ENCODE measurements around the gene MYH6. TPM values are rescaled to one million over a fixed set of nuclear protein-coding genes. Genes with fewer than 3 reads are reported as not detected.

Gene MYH6
- polyA plus RNA-seq, 3 donors, result not detected

DNA sequence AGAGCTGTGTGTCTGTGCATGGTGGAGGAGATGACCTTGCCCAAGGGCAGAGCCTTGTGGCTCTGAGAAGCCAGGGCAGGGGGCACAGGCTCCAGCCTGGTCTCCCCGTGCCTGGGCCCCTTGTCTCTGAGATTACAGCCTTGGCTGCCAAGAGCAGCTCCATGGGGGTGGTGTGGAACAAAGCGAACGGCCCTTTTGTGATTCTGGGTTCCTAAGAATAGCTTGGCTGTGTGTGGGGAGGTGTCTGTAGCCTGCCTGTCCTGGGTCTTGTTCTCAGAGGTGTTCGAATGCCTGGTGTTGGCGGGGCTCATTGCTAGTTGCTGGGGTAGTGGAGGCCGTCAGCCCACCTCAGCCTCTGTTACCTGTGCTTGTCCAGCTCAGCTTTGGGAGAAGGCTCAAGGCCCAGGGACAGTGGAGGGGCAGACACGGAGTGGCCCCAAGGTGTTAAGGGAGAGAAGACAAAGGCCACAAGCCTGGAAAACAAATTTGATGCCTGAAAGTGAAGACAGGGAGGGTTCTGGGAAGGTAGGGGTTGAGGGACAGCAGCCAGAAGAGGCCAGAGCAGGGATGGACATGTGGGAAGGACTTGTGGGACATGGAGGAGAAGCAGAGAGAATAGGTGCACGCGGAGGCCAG is 34.8 kb upstream of the MYH6 start:
- DNase-seq, result no peak
- H3K27ac ChIP-seq (ENCODE audit: low read depth in 1 of 2, low read length in 2 of 2), result no peak overlapping the region
- Mint-ChIP-seq H3K4me1 (peaks cover 6% of the 10 kb centered on the region), H3K36me3 (no peaks in the 10 kb centered on the region), H3K9me3 (peaks cover 0 to 1% (median 0%) of the 10 kb centered on the region in 7 donors), H3K27me3 (ENCODE audit: low read depth in 3 of 3) (peaks cover 2 to 7% (median 7%) of the 10 kb centered on the region in 3 donors), H3K4me3 (no peak overlapping the region), H3K27ac (no peak overlapping the region)
- H4K20me1 ChIP-seq (ENCODE audit: insufficient read depth, low read length), result no peaks in the 10 kb centered on the region
- no peaks in the 10 kb centered on the region for H3K4me1 ChIP-seq (ENCODE audit: control insufficient read depth in 1 of 2, insufficient read depth in 2 of 2, low read length in 2 of 2)
- no peak overlapping the region for H3K9ac ChIP-seq (ENCODE audit: insufficient read depth, low read length, poor library complexity, severe bottlenecking)
- no peaks in the 10 kb centered on the region for H3K9me3 ChIP-seq (replicated peaks in 1 of 2; ENCODE audit: control insufficient read depth in 1 of 2, insufficient read depth in 1 of 2, low read length in 2 of 2)
- intact Hi-C loops (cut with micrococcal nuclease), result no loop called here
- no peaks in the 10 kb centered on the region for H3K27me3 ChIP-seq (ENCODE audit: control insufficient read depth in 2 of 2, insufficient read depth in 2 of 2, low read length in 2 of 2)
- H3K36me3 ChIP-seq (replicated peaks in 1 of 2; ENCODE audit: control insufficient read depth in 1 of 2, insufficient read depth in 2 of 2, low read length in 2 of 2), result no peaks in the 10 kb centered on the region
- WGBS (ENCODE audit: insufficient coverage), result 87% methylated on average over 9 of the region's 9 CpGs
- no peak overlapping the region for H3K4me2 ChIP-seq (replicated peaks; ENCODE audit: extremely low read depth, low read length, poor library complexity, severe bottlenecking)
- H2AFZ ChIP-seq (ENCODE audit: insufficient read depth, low read depth, low read length, poor library complexity, severe bottlenecking), result no peak overlapping the region
- TF ChIP-seq, protein P1, sequence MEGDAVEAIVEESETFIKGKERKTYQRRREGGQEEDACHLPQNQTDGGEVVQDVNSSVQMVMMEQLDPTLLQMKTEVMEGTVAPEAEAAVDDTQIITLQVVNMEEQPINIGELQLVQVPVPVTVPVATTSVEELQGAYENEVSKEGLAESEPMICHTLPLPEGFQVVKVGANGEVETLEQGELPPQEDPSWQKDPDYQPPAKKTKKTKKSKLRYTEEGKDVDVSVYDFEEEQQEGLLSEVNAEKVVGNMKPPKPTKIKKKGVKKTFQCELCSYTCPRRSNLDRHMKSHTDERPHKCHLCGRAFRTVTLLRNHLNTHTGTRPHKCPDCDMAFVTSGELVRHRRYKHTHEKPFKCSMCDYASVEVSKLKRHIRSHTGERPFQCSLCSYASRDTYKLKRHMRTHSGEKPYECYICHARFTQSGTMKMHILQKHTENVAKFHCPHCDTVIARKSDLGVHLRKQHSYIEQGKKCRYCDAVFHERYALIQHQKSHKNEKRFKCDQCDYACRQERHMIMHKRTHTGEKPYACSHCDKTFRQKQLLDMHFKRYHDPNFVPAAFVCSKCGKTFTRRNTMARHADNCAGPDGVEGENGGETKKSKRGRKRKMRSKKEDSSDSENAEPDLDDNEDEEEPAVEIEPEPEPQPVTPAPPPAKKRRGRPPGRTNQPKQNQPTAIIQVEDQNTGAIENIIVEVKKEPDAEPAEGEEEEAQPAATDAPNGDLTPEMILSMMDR (IDR thresholded peaks at IDR 0.05), result no peak
- H3K79me2 ChIP-seq (ENCODE audit: insufficient read depth, low read length), result no peaks in the 10 kb centered on the region
- no peak overlapping the region for H3K4me3 ChIP-seq (replicated peaks in 1 of 3; ENCODE audit: low read depth in 2 of 3, low read length in 3 of 3)

GRCh38 chr14:23441076-23441475 is 33.0 kb upstream of the MYH6 start:
- H3K4me3 Mint-ChIP-seq, result no peak overlapping the region
- Histone ChIP-seq H3K4me1 (ENCODE audit: control insufficient read depth in 1 of 2, insufficient read depth in 2 of 2, low read length in 2 of 2) (no peaks in the 10 kb centered on the region), H4K20me1 (ENCODE audit: insufficient read depth, low read length) (no peaks in the 10 kb centered on the region), H3K9me3 (replicated peaks in 1 of 2; ENCODE audit: control insufficient read depth in 1 of 2, insufficient read depth in 1 of 2, low read length in 2 of 2) (no peaks in the 10 kb centered on the region), H3K36me3 (replicated peaks in 1 of 2; ENCODE audit: control insufficient read depth in 1 of 2, insufficient read depth in 2 of 2, low read length in 2 of 2) (no peaks in the 10 kb centered on the region), H2AFZ (ENCODE audit: insufficient read depth, low read depth, low read length, poor library complexity, severe bottlenecking) (no peak overlapping the region), H3K4me2 (replicated peaks; ENCODE audit: extremely low read depth, low read length, poor library complexity, severe bottlenecking) (no peak overlapping the region), H3K4me3 (replicated peaks in 1 of 3; ENCODE audit: low read depth in 2 of 3, low read length in 3 of 3) (no peak overlapping the region), H3K27ac (ENCODE audit: low read depth in 1 of 2, low read length in 2 of 2) (no peak overlapping the region), H3K27me3 (ENCODE audit: control insufficient read depth in 2 of 2, insufficient read depth in 2 of 2, low read length in 2 of 2) (no peaks in the 10 kb centered on the region), H3K9ac (ENCODE audit: insufficient read depth, low read length, poor library complexity, severe bottlenecking) (no peak overlapping the region), H3K79me2 (ENCODE audit: insufficient read depth, low read length) (no peaks in the 10 kb centered on the region)
- peaks cover 6% of the 10 kb centered on the region for H3K4me1 Mint-ChIP-seq
- no peak overlapping the region for H3K27ac Mint-ChIP-seq
- no CpG with 5 or more reads among the region's 1 CpG for WGBS (ENCODE audit: insufficient coverage)
- intact Hi-C loops (cut with micrococcal nuclease), result no loop called here
- TF ChIP-seq, protein P1 (IDR thresholded peaks at IDR 0.05), result no peak
- H3K36me3 Mint-ChIP-seq, result no peaks in the 10 kb centered on the region
- peaks cover 0 to 1% (median 0%) of the 10 kb centered on the region in 7 donors for H3K9me3 Mint-ChIP-seq
- peaks cover 3 to 7% (median 7%) of the 10 kb centered on the region in 3 donors for H3K27me3 Mint-ChIP-seq (ENCODE audit: low read depth in 3 of 3)
- no peak for DNase-seq
